Common myeloid progenitor, CD34-positive (primary cell): Measurements from ENCODE around the gene LITAF.

ENCODE experiments used
- CTCF ChIA-PET: fragments of 350-600 bp; sonication (Branson Sonifier 250); formaldehyde crosslinking; loops from one replicate; lab custom pipeline; 2021; ENCODE audit warnings: antibody characterized with exemption; lab: Charles Lee
- POLR2A ChIA-PET: fragments of 350-600 bp; sonication (Branson Sonifier 250); formaldehyde crosslinking; loops from one replicate; lab custom pipeline; 2021; ENCODE audit warnings: antibody characterized with exemption; lab: Charles Lee
- DNase-seq, 3 donors: peaks; one replicate each; pipeline versions ENCODE4 v3.0.0 to v3.0.0-alpha.2; 2013
- H3K27ac ChIP-seq, 2 experiments: 1 replicate in 1 of 2; 2 replicates in 1 of 2; pipeline ENCODE4 v1.7.0; 2013; ENCODE audit warnings: inconsistent platforms in 2 of 2, low read length in 2 of 2, mild to moderate bottlenecking in 2 of 2, low read depth in 1 of 2, moderate library complexity in 1 of 2; ENCODE audit not compliant: severe bottlenecking in 2 of 2, insufficient read depth in 1 of 2, poor library complexity in 1 of 2
- H3K27me3 ChIP-seq, 5 experiments: replicated peaks in 2 of 5; 1 replicate in 3 of 5; 2 replicates in 2 of 5; pipeline versions ENCODE4 v1.6.1 to v1.7.0; 2013; ENCODE audit warnings: low read length in 4 of 5, mild to moderate bottlenecking in 2 of 5, moderate library complexity in 2 of 5, inconsistent platforms in 1 of 5; ENCODE audit not compliant: insufficient read depth in 5 of 5, control insufficient read depth in 4 of 5
- H3K36me3 ChIP-seq, 4 experiments: 1 replicate in 2 of 4; 2 replicates in 2 of 4; pipeline versions ENCODE4 v1.6.1 to v1.7.0; 2013; ENCODE audit warnings: low read length in 3 of 4, control low read depth in 1 of 4, mild to moderate bottlenecking in 1 of 4; ENCODE audit not compliant: control insufficient read depth in 4 of 4, insufficient read depth in 4 of 4
- H3K4me1 ChIP-seq, 4 experiments: 1 replicate in 3 of 4; 2 replicates in 1 of 4; pipeline versions ENCODE4 v1.6.1 to v1.7.1; 2013; ENCODE audit warnings: low read length in 3 of 4, mild to moderate bottlenecking in 3 of 4, control low read depth in 1 of 4, inconsistent platforms in 1 of 4, moderate library complexity in 1 of 4; ENCODE audit not compliant: control insufficient read depth in 4 of 4, insufficient read depth in 4 of 4; ENCODE audit errors: control extremely low read depth in 1 of 4
- H3K4me3 ChIP-seq, 7 experiments: 1 replicate in 4 of 7; 2 replicates in 3 of 7; pipeline versions ENCODE4 v1.5.1 to v1.7.0; 2013; ENCODE audit warnings: mild to moderate bottlenecking in 7 of 7, low read length in 6 of 7, moderate library complexity in 6 of 7, inconsistent platforms in 2 of 7, low read depth in 2 of 7, control low read depth in 1 of 7; ENCODE audit not compliant: insufficient read depth in 4 of 7, control insufficient read depth in 1 of 7; ENCODE audit errors: extremely low read depth in 1 of 7
- H3K9me3 ChIP-seq, 5 experiments: 1 replicate in 4 of 5; 2 replicates in 1 of 5; pipeline versions ENCODE4 v1.6.1 to v1.7.1; 2013; ENCODE audit warnings: low read length in 4 of 5, mild to moderate bottlenecking in 2 of 5, inconsistent platforms in 1 of 5, low read depth in 1 of 5, moderate library complexity in 1 of 5; ENCODE audit not compliant: control insufficient read depth in 4 of 5, insufficient read depth in 2 of 5; ENCODE audit errors: control extremely low read depth in 1 of 5
- WGBS: methylation state at CpG from one replicate; pipeline ENCODE4 v1.1.5; 2013; ENCODE audit not compliant: insufficient coverage; 5-methylcytosine and 5-hydroxymethylcytosine counted together

LITAF gene

GRCh38 chr16:11632455-11632939 lies 45.8 kb upstream of the LITAF start:
- CTCF ChIA-PET: interaction anchor here (1.0 to 1.7 kb wide), 4 partner anchors 7 to 103 kb away, joined by 3 to 13 read pairs (median 4); no protein-coding TSS in a partner anchor
- POLR2A ChIA-PET: no interaction called here

DNA sequence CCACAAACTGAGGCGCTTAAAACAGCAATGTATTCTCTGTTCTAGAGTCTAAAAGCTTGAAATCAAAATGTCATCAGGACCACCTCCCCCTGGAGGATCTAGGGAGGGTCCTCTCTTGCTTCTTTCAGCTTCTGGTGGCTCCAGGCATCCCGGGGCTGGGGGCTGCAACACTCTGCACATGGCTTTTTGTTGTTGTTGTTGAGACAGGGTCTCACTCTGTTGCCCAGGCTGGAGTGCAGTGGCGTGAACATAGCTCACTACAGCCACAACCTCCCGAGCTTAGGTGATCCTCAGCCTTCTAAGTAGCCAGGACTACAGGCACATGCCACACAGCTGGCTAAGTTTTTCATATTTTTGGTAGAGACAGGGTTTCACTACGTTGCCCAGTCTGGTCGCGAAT lies 44.5 kb upstream of the LITAF start:
- ChIA-PET CTCF (interaction anchor here (0.5 to 1.7 kb wide), 8 partner anchors 9 to 677 kb away, joined by 3 to 13 read pairs (median 3); no protein-coding TSS in a partner anchor), POLR2A (no interaction called here)
- WGBS: 97% methylated on average over 6 of the region's 7 CpGs
- Histone ChIP-seq H3K9me3 (no peaks in the 10 kb centered on the region), H3K4me3 (no peak overlapping the region), H3K27me3 (no peaks in the 10 kb centered on the region), H3K27ac (no peak overlapping the region), H3K36me3 (no peaks in the 10 kb centered on the region), H3K4me1 (peaks cover 11 to 59% (median 48%) of the 10 kb centered on the region in 4 experiments)
- DNase-seq: no peak

More at GRCh38 chr16:11632455-11632939, 45.8 kb upstream of the LITAF start:
- Histone ChIP-seq H3K4me3 (no peak overlapping the region), H3K4me1 (peaks cover 11 to 60% (median 49%) of the 10 kb centered on the region in 4 experiments), H3K27me3 (no peaks in the 10 kb centered on the region), H3K36me3 (no peaks in the 10 kb centered on the region), H3K9me3 (no peaks in the 10 kb centered on the region), H3K27ac (no peak overlapping the region)
- 93% methylated on average over 15 of the region's 15 CpGs for WGBS
- no peak for DNase-seq

DNA sequence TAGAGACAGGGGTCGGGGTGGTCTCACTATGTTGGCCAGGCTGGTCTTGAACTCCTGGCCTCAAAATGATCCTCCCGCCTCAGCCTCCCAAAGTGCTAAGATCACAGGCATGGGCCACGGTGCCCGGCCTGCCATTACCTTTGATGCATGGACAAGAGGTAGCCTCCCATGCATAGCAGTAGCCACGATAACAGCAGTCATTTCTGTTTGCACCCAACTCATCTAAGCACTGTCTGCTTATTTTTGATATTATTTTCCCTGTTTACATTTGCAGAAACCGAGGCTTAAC lies 44.0 kb upstream of the LITAF start:
- no peak overlapping the region for H3K27ac ChIP-seq
- DNase-seq: no peak
- ChIA-PET CTCF (interaction anchor here (0.8 to 1.7 kb wide), 6 partner anchors 8 to 676 kb away, joined by 3 to 13 read pairs (median 5); no protein-coding TSS in a partner anchor), POLR2A (no interaction called here)
- no peaks in the 10 kb centered on the region for H3K9me3 ChIP-seq
- H3K4me1 ChIP-seq: peaks cover 11 to 61% (median 48%) of the 10 kb centered on the region in 4 experiments
- no peaks in the 10 kb centered on the region for H3K27me3 ChIP-seq
- H3K36me3 ChIP-seq: no peaks in the 10 kb centered on the region
- WGBS: 98% methylated on average over 6 of the region's 6 CpGs
- H3K4me3 ChIP-seq: no peak overlapping the region

DNA sequence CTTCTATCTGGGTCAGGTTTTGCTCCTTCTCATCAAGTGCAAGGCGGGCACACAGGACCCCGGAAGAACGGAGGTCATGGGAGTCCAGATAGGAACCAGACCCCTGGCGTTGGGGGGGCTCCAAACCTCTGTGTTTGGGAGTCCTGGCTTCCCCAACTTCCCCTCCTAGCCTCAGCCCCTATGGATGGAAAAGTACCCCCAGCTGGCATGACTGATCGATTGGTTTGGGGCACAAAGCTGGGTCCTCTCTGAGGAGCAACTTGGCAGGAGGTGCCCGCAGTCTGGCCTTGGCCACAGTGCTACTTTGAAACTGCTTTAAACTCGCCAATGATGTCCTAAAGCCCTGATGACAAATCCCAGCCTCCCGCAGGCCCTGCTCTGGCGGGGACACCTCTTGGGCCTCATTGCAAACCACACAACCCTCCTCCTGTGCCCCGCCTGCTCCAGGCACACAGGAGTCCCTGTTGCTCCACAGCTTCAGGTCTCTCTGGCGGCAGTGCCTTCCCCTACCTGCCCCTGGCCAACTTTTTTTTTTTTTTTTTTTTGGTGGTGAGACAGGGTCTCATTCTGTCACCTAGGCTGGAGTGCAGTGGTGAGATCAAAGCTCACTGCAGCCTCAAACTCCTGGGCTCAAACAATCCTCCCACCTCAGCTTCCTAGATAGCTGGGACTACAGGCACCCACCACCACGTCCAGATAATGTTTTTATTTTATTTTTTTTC lies 43.5 kb upstream of the LITAF start:
- 71% methylated on average over 11 of the region's 12 CpGs for WGBS
- CTCF ChIA-PET: interaction anchor here (0.8 to 1.6 kb wide), 9 partner anchors 10 to 219 kb away, joined by 3 to 8 read pairs (median 3); no protein-coding TSS in a partner anchor

GRCh38 chr16:11629071-11630030 lies 42.6 kb upstream of the LITAF start:
- DNase-seq: peak; percentile 72 to 95 (median 93)
- POLR2A ChIA-PET: interaction anchor here (1.1 to 1.4 kb wide), 4 partner anchors 10 to 42 kb away, joined by 3 to 8 read pairs (median 5); partner anchors contain the start of gene LITAF
- Histone ChIP-seq H3K27ac (peak overlapping the region in 1 of 2 experiments; percentile 53), H3K4me3 (peak overlapping the region in 3 of 7 experiments; percentile 11 to 27 (median 13)), H3K27me3 (no peaks in the 10 kb centered on the region), H3K36me3 (no peaks in the 10 kb centered on the region), H3K4me1 (peaks cover 14 to 65% (median 56%) of the 10 kb centered on the region in 4 experiments), H3K9me3 (no peaks in the 10 kb centered on the region)
- CTCF ChIA-PET: interaction anchor here (0.9 to 1.6 kb wide), 9 partner anchors 10 to 218 kb away, joined by 3 to 8 read pairs (median 3); no protein-coding TSS in a partner anchor
- 24% methylated on average over 22 of the region's 23 CpGs for WGBS

More for the DNA sequence above, 43.5 kb upstream of the LITAF start:
- DNase-seq: peak in 1 of 3 donors; percentile 54
- Histone ChIP-seq H3K36me3 (no peaks in the 10 kb centered on the region), H3K4me3 (peak overlapping the region in 1 of 7 experiments; percentile 13), H3K27ac (no peak overlapping the region), H3K27me3 (no peaks in the 10 kb centered on the region), H3K9me3 (no peaks in the 10 kb centered on the region), H3K4me1 (peaks cover 11 to 62% (median 51%) of the 10 kb centered on the region in 4 experiments)
- POLR2A ChIA-PET: interaction anchor here (1.1 to 1.4 kb wide), 4 partner anchors 10 to 43 kb away, joined by 3 to 8 read pairs (median 5); partner anchors contain the start of gene LITAF

DNA sequence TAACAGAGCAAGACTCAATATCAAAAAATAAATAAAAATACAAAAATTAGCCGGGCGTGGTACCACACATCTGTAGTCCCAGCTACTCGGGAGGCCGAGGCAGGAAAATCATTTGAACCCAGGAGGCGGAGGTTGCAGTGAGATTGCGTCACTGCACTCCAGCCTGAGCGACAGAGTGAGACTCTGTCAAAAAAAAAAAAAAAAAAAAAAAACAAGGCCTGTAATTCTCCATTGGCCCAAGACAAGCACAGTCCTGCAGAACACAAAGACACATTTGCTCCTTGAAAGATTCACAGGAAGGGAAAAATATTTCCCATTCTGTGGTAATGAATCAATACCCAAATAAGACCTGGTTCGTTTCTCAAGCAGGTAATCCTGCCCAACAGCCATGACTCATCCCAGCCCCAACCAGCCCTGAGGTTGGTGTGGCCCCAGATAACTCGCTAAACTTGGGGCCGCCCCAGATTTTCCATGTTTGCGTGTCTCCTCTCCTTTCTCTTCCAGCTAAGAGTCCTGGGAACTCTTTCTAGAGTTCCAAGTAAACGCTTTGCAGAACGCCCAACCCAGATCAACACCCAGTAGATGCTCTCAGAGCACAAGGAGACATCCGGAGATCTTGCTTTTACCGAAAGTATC lies 41.2 kb upstream of the LITAF start:
- peaks cover 15 to 72% (median 56%) of the 10 kb centered on the region in 4 experiments for H3K4me1 ChIP-seq
- no peaks in the 10 kb centered on the region for H3K36me3 ChIP-seq
- no peak for DNase-seq
- ChIA-PET POLR2A (no interaction called here), CTCF (interaction anchor here (0.9 to 2.2 kb wide), 3 partner anchors 13 to 28 kb away, joined by 3 to 7 read pairs (median 3); no protein-coding TSS in a partner anchor)
- no peaks in the 10 kb centered on the region for H3K27me3 ChIP-seq
- 98% methylated on average over 14 of the region's 15 CpGs for WGBS
- H3K4me3 ChIP-seq: no peak overlapping the region
- H3K9me3 ChIP-seq: no peaks in the 10 kb centered on the region
- no peak overlapping the region for H3K27ac ChIP-seq
